WTC11 (cell line): ENCODE data around the gene TMEM79. TPM values are rescaled to one million over a fixed set of nuclear protein-coding genes. Genes with fewer than 3 reads are reported as not detected.

Experiments used
- FOXK1 ChIP-seq: sonication (generic); formaldehyde crosslinking; IDR thresholded peaks from 2 replicates; pipeline ENCODE4 v1.8.0; 2022; ENCODE audit warnings: mild to moderate bottlenecking, moderate library complexity, missing genetic modification reagents
- total RNA-seq: library from RNA; stranded (reverse); gene quantifications from 3 replicates; pipeline ENCODE4 v1.2.3, GENCODE V29; 2021
- TF ChIP-seq, protein P1 (sequence below): sonication (generic); formaldehyde crosslinking; IDR thresholded peaks from 2 replicates; pipeline ENCODE4 v1.8.0; 2022; ENCODE audit warnings: mild to moderate bottlenecking, missing genetic modification reagents

TMEM79 gene
- total RNA-seq, 1 experiment from 2014 or later, result 2.2 TPM

DNA sequence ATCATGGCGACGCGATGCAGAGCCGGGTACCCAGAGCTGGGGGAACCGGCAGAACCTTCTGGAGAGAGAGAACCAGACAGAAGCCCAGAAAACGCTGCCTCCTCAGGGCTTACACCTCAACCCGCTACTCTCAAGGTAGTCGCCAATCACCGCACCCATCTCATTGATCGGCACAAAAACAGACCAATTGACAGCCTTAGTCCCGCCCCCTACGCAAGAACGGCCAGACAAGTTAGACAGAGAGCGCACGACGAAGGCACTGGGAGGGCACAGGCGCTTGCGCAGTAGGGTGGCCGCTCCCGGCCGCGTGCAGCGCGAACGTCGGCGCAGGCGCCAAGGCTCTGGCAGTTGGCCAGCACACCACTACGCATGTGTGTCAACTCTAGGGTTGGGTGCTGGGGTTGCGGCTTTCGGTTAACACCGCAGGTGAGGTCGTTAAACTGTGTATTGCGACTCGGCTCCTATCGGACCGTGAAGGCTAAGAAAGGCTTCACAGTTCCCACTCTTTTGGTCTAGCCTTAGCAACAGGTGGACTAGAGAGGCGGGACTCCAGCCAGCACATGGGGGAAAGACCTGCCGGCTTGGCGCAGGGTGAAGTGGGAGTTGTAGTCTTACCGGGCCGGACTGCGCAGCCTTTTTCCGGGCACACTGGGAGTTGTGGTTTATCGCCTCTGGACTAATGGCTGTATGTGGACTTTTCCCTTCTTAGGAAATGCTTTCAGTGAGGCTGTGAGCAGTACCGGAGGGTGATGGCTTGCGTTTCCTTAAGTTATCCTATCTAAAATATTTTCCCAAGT, 54.3 kb downstream of the TMEM79 start, which contains the start of the genes CCT3 and TSACC (continued):
- TF ChIP-seq, protein P1, sequence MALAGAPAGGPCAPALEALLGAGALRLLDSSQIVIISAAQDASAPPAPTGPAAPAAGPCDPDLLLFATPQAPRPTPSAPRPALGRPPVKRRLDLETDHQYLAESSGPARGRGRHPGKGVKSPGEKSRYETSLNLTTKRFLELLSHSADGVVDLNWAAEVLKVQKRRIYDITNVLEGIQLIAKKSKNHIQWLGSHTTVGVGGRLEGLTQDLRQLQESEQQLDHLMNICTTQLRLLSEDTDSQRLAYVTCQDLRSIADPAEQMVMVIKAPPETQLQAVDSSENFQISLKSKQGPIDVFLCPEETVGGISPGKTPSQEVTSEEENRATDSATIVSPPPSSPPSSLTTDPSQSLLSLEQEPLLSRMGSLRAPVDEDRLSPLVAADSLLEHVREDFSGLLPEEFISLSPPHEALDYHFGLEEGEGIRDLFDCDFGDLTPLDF (CRISPR knock-in tag), result no peak
- peak; percentile 33; the same call in 1 of the 2 replicates for TF ChIP-seq FOXK1
- TF ChIP-seq, all 79 proteins: peak for 14

Other genes starting within 250 kb of the TMEM79 start
- 35.0 to 37.3 TPM (median 36.3 TPM) in 3 replicates for gene UBQLN4, start 230.5 kb upstream of the TMEM79 start, total RNA-seq
- gene LAMTOR2, start 229.5 kb upstream of the TMEM79 start, total RNA-seq, result 62.4 to 75.7 TPM (median 73.8 TPM) in 3 replicates
- 61.9 to 82.8 TPM (median 82.5 TPM) in 3 replicates for gene RAB25, start 223.2 kb upstream of the TMEM79 start, total RNA-seq
- gene MEX3A, start 201.9 kb upstream of the TMEM79 start, total RNA-seq, result 66.3 to 79.1 TPM (median 70.6 TPM) in 3 replicates
- gene LMNA, start 169.6 kb upstream of the TMEM79 start, total RNA-seq, result 40.7 to 68.8 TPM (median 46.2 TPM) in 3 replicates
- gene SEMA4A, start 130.7 kb upstream of the TMEM79 start, total RNA-seq, result 6.9 to 12.4 TPM (median 8.7 TPM) in 3 replicates
- 17.9 to 29.1 TPM (median 19.7 TPM) in 3 replicates for gene SLC25A44, start 90.2 kb upstream of the TMEM79 start, total RNA-seq
- gene PMF1, start 71.3 kb upstream of the TMEM79 start, total RNA-seq, result 112 to 129 TPM (median 115 TPM) in 3 replicates
- 2.3 to 3.8 TPM (median 2.6 TPM) in 3 replicates for gene BGLAP, start 42.1 kb upstream of the TMEM79 start, total RNA-seq
- gene PAQR6, start 36.3 kb upstream of the TMEM79 start, total RNA-seq, result 5.9 to 7.9 TPM (median 6.5 TPM) in 3 replicates
- 87.7 to 109 TPM (median 91.1 TPM) in 3 replicates for gene SMG5, start 1.5 kb upstream of the TMEM79 start, total RNA-seq
- gene GLMP, start 11.4 kb downstream of the TMEM79 start, total RNA-seq, result 53.7 to 60.3 TPM (median 58.7 TPM) in 3 replicates
- gene VHLL, start 15.0 kb downstream of the TMEM79 start, total RNA-seq, result 0.39 TPM in 1 of 3 replicates, not detected in the others
- 411 to 479 TPM (median 429 TPM) in 3 replicates for gene CCT3, start 54.0 kb downstream of the TMEM79 start, total RNA-seq
- gene TSACC, start 54.2 kb downstream of the TMEM79 start, total RNA-seq, result 1.8 to 2.7 TPM (median 2.2 TPM) in 3 replicates
- 1.7 to 2.3 TPM (median 1.9 TPM) in 3 replicates for gene RHBG, start 84.9 kb downstream of the TMEM79 start, total RNA-seq
- 20.6 to 24.1 TPM (median 24.0 TPM) in 3 replicates for gene MEF2D, start 216.4 kb downstream of the TMEM79 start, total RNA-seq